ENCODE data around the gene FBXO8. TPM values are rescaled to one million over a fixed set of nuclear protein-coding genes. Genes with fewer than 3 reads are reported as not detected.

FBXO8 gene
- total RNA-seq, 4 donors from 2014 or later = 38.4 to 47.0 (median 42.5) TPM

- H3K27ac ChIP-seq = no peak overlapping the region
- no peak for DNase-seq
- no peak overlapping the region for H3K4me3 ChIP-seq (replicated peaks in 1 of 3)
- H3K27me3 ChIP-seq = no peaks in the 10 kb centered on the region
- TF ChIP-seq POLR2A (IDR thresholded peaks at IDR 0.05) (no peak), CTCF (IDR thresholded peaks at IDR 0.05) (no peak)
- intact Hi-C loops (cut with DNase I) = no loop called here
- peaks cover 0 to 9% of the 10 kb centered on the region in 2 donors for H3K4me1 ChIP-seq
- peaks cover 0 to 2% of the 10 kb centered on the region in 2 donors for H3K36me3 ChIP-seq
- H3K9me3 ChIP-seq = no peaks in the 10 kb centered on the region
Observed at GRCh38 chr4:174259580-174259979, 23.9 kb downstream of the FBXO8 start.

- Histone ChIP-seq H3K9me3 (no peaks in the 10 kb centered on the region), H3K4me1 (peaks cover 0 to 9% of the 10 kb centered on the region in 2 donors), H3K4me3 (replicated peaks in 1 of 3) (no peak overlapping the region), H3K27me3 (no peaks in the 10 kb centered on the region), H3K36me3 (peaks cover 0 to 2% of the 10 kb centered on the region in 2 donors), H3K27ac (no peak overlapping the region)
- intact Hi-C loops (cut with DNase I) = no loop called here
- no peak for DNase-seq
- TF ChIP-seq POLR2A (IDR thresholded peaks at IDR 0.05) = no peak
- TF ChIP-seq CTCF (IDR thresholded peaks at IDR 0.05) = no peak
- WGBS, 2 donors = 77% methylated on average over 1 of the region's 1 CpG
Observed at GRCh38 chr4:174256277-174256713, 27.2 kb downstream of the FBXO8 start.

GRCh38 chr4:174255786-174256185 lies 27.7 kb downstream of the FBXO8 start:
- WGBS, 2 donors = 87 to 90% methylated on average over 5 of the region's 5 CpGs
- Histone ChIP-seq H3K4me1 (peaks cover 0 to 9% of the 10 kb centered on the region in 2 donors), H3K4me3 (replicated peaks in 1 of 3) (no peak overlapping the region), H3K27ac (no peak overlapping the region), H3K27me3 (no peaks in the 10 kb centered on the region), H3K36me3 (peaks cover 0 to 2% of the 10 kb centered on the region in 2 donors), H3K9me3 (no peaks in the 10 kb centered on the region)
- intact Hi-C loops (cut with DNase I) = no loop called here
- TF ChIP-seq CTCF (IDR thresholded peaks at IDR 0.05) (no peak), POLR2A (IDR thresholded peaks at IDR 0.05) (no peak)
- no peak for DNase-seq

GRCh38 chr4:174255374-174255773 lies 28.1 kb downstream of the FBXO8 start:
- no peak for TF ChIP-seq CTCF (IDR thresholded peaks at IDR 0.05)
- TF ChIP-seq POLR2A (IDR thresholded peaks at IDR 0.05) = no peak
- intact Hi-C loops (cut with DNase I) = no loop called here

GRCh38 chr4:174254613-174255012 lies 28.9 kb downstream of the FBXO8 start:
- DNase-seq = no peak
- H3K9me3 ChIP-seq = no peaks in the 10 kb centered on the region
- no peaks in the 10 kb centered on the region for H3K27me3 ChIP-seq
- intact Hi-C loops (cut with DNase I) = no loop called here
- H3K4me1 ChIP-seq = peaks cover 0 to 9% of the 10 kb centered on the region in 2 donors
- H3K27ac ChIP-seq = no peak overlapping the region
- 92 to 95% methylated on average over 1 of the region's 1 CpG for WGBS, 2 donors
- no peak overlapping the region for H3K4me3 ChIP-seq (replicated peaks in 1 of 3)
- TF ChIP-seq CTCF (IDR thresholded peaks at IDR 0.05) (no peak), POLR2A (IDR thresholded peaks at IDR 0.05) (no peak)
- peaks cover 0 to 2% of the 10 kb centered on the region in 2 donors for H3K36me3 ChIP-seq

More at GRCh38 chr4:174255374-174255773, 28.1 kb downstream of the FBXO8 start:
- H3K4me1 ChIP-seq = peaks cover 0 to 9% of the 10 kb centered on the region in 2 donors
- DNase-seq = no peak
- H3K9me3 ChIP-seq = no peaks in the 10 kb centered on the region
- H3K36me3 ChIP-seq = peaks cover 0 to 2% of the 10 kb centered on the region in 2 donors
- WGBS, 2 donors = 98 to 99% methylated on average over 1 of the region's 1 CpG
- H3K4me3 ChIP-seq (replicated peaks in 1 of 3) = no peak overlapping the region
- no peaks in the 10 kb centered on the region for H3K27me3 ChIP-seq
- no peak overlapping the region for H3K27ac ChIP-seq
